Iris pigment epithelial cell (primary cell): ENCODE measurements around the gene JUP.
A peak's percentile ranks its signal among the peaks of the same experiment; 100 is the strongest.
"Not testable (repeated sequence)": the region's sequence is repeated elsewhere in the genome, so short reads cannot be mapped to it uniquely, and the experiment has no call there.

Experiments
- DNase-seq: peaks from one replicate; pipeline ENCODE4 v3.0.0-alpha.2; 2011; ENCODE audit warnings: low read depth

JUP gene

GRCh38 chr17:41786227-41787020 is at the start of gene JUP:
JUP (minus strand) TSS chr17:41786711; CDS start chr17:41771854, 14,857 bp downstream.
- DNase-seq = peak; percentile 100

- no peak for DNase-seq
Measured at GRCh38 chr17:41835800-41836549, 49.5 kb upstream of the JUP start, which contains the start of gene NT5C3B. NT5C3B (minus strand) TSS chr17:41836232; CDS start chr17:41836193, 39 bp downstream.

GRCh38 chr17:41835214-41835799 is 48.8 kb upstream of the JUP start:
- no peak for DNase-seq

- DNase-seq = not testable (repeated sequence)
Measured at GRCh38 chr17:41829961-41830360, 43.5 kb upstream of the JUP start.

- no peak for DNase-seq
Measured at GRCh38 chr17:41825175-41825845, 38.8 kb upstream of the JUP start.

GRCh38 chr17:41824086-41824485 is 37.6 kb upstream of the JUP start:
- no peak for DNase-seq

- no peak for DNase-seq
Measured at GRCh38 chr17:41823580-41823979, 37.1 kb upstream of the JUP start.

GRCh38 chr17:41823141-41823524 is 36.6 kb upstream of the JUP start:
- no peak for DNase-seq

GRCh38 chr17:41822216-41823140 is 36.0 kb upstream of the JUP start:
- no peak for DNase-seq

- DNase-seq = no peak
Measured at GRCh38 chr17:41821776-41822175, 35.3 kb upstream of the JUP start.

GRCh38 chr17:41818024-41818423 is 31.5 kb upstream of the JUP start:
- DNase-seq = no peak

- no peak for DNase-seq
Measured at GRCh38 chr17:41816637-41817320, 30.3 kb upstream of the JUP start.

- DNase-seq = peak; percentile 67
Measured at GRCh38 chr17:41814195-41814594, 27.7 kb upstream of the JUP start.

GRCh38 chr17:41813699-41814124 is 27.2 kb upstream of the JUP start:
- no peak for DNase-seq

- DNase-seq = no peak
Measured at GRCh38 chr17:41813152-41813680, 26.7 kb upstream of the JUP start.

GRCh38 chr17:41812381-41813151 is 26.1 kb upstream of the JUP start, which contains the start of gene FKBP10:
FKBP10 (plus strand) TSS chr17:41813004; CDS start chr17:41813035, 31 bp downstream.
- DNase-seq = peak; percentile 84

GRCh38 chr17:41811549-41812380 is 25.3 kb upstream of the JUP start, which contains the start of gene P3H4:
P3H4 (minus strand) TSS chr17:41811949; CDS start chr17:41811915, 34 bp downstream.
- DNase-seq = peak; percentile 83
